ENCODE measurements around the gene ATP5F1D. TPM values are rescaled to one million over a fixed set of nuclear protein-coding genes. Genes with fewer than 3 reads are reported as not detected.
A peak's percentile ranks its signal among the peaks of the same experiment; 100 is the strongest.

ATP5F1D gene
- total RNA-seq, 2 donors from 2014 or later: 193 to 269 TPM

- Histone ChIP-seq H3K4me3 (peak overlapping the region in 1 of 2 donors; percentile 23), H3K27ac (peak overlapping the region; percentile 91 to 95), H3K36me3 (no peaks in the 10 kb centered on the region), H3K4me1 (peaks cover 0 to 88% of the 10 kb centered on the region in 2 donors), H3K9me3 (no peaks in the 10 kb centered on the region), H3K27me3 (no peaks in the 10 kb centered on the region)
- TF ChIP-seq CTCF (IDR thresholded peaks at IDR 0.05): no peak
- DNase-seq (ENCODE audit: low spot score): no peak
Measured at GRCh38 chr19:1214299-1214861, 27.2 kb upstream of the ATP5F1D start.

DNA sequence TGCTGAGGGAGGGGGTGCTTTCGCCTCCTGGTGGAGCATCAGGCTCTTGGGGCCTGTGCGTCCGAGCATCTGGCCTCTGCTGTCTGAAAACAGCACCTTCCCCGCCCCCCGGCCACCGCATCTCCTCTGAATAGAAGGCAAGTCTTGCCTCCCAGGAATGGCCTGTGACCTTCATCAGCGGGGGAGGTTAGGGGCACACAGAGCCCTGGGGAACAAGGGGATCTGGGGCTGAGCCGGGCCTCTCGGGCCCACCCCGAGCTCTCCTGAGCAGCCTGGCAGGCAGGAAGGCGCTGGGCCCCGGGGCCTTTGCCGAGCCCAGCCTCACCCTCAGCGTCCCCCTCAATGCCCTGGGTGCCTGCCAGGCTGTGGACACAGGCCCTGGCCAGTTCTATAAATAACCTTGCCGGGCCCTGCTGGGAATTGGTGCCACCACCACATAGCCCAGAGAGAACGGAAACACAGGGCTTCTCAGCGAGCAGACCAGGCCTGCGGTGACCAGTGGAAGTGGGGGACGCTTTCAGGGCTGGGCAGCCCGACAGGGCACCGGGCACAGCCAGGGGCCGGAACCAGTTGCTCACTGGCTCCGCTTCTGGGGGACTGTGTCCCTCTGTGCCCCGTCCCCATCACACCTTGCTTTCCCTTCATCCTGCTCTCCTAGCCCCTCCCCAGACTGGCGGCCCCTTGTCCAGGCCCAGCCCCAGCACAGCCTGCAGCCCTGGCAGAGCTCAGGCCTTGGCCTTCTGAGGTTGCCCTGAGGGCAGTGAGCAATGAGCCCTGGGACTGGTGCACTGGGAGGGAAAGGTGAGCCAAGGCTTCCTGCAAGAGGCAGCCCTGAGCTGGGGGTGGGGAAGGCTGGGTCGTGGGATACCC is 26.5 kb upstream of the ATP5F1D start:
- Histone ChIP-seq H3K36me3 (no peaks in the 10 kb centered on the region), H3K27me3 (no peaks in the 10 kb centered on the region), H3K4me3 (peak overlapping the region in 1 of 2 donors; percentile 23), H3K27ac (peak overlapping the region; percentile 91 to 95), H3K9me3 (no peaks in the 10 kb centered on the region), H3K4me1 (peaks cover 0 to 85% of the 10 kb centered on the region in 2 donors)
- no peak for TF ChIP-seq CTCF (IDR thresholded peaks at IDR 0.05)
- DNase-seq (ENCODE audit: low spot score): no peak

DNA sequence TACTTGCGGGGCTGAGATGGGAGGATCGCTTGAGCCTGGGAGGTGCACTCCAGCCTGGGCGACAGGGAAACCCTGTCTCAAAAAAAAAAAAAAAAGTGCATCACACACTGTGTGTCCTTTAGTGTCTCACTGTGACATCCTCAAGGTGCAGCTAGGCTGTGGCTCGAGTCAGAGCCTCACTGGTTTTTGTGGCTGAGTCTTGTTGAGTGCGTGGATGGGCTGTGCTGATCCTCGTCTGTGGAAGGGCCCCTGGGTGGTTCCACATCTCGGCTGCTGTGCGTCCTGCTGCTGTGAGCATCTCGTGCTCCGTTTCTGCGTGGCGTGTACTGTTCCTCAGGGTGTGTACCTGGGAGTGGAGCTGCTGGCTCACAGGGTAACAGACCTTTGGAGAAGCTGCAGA is 24.8 kb upstream of the ATP5F1D start:
- H3K9me3 ChIP-seq: no peaks in the 10 kb centered on the region
- H3K4me1 ChIP-seq: peaks cover 0 to 84% of the 10 kb centered on the region in 2 donors

GRCh38 chr19:1217366-1217765 is 24.2 kb upstream of the ATP5F1D start:
- H3K4me3 ChIP-seq: no peak overlapping the region
- no peak for DNase-seq (ENCODE audit: low spot score)
- H3K4me1 ChIP-seq: peaks cover 0 to 87% of the 10 kb centered on the region in 2 donors
- H3K9me3 ChIP-seq: no peaks in the 10 kb centered on the region
- peak overlapping the region; percentile 91 to 95 for H3K27ac ChIP-seq
- H3K27me3 ChIP-seq: no peaks in the 10 kb centered on the region
- H3K36me3 ChIP-seq: peaks cover 14% of the 10 kb centered on the region
- TF ChIP-seq CTCF (IDR thresholded peaks at IDR 0.05): no peak

More for the DNA sequence above, 24.8 kb upstream of the ATP5F1D start:
- peaks cover 14% of the 10 kb centered on the region for H3K36me3 ChIP-seq
- no peaks in the 10 kb centered on the region for H3K27me3 ChIP-seq
- no peak for TF ChIP-seq CTCF (IDR thresholded peaks at IDR 0.05)
- no peak overlapping the region for H3K4me3 ChIP-seq
- DNase-seq (ENCODE audit: low spot score): no peak
- peak overlapping the region; percentile 91 to 95 for H3K27ac ChIP-seq

DNA sequence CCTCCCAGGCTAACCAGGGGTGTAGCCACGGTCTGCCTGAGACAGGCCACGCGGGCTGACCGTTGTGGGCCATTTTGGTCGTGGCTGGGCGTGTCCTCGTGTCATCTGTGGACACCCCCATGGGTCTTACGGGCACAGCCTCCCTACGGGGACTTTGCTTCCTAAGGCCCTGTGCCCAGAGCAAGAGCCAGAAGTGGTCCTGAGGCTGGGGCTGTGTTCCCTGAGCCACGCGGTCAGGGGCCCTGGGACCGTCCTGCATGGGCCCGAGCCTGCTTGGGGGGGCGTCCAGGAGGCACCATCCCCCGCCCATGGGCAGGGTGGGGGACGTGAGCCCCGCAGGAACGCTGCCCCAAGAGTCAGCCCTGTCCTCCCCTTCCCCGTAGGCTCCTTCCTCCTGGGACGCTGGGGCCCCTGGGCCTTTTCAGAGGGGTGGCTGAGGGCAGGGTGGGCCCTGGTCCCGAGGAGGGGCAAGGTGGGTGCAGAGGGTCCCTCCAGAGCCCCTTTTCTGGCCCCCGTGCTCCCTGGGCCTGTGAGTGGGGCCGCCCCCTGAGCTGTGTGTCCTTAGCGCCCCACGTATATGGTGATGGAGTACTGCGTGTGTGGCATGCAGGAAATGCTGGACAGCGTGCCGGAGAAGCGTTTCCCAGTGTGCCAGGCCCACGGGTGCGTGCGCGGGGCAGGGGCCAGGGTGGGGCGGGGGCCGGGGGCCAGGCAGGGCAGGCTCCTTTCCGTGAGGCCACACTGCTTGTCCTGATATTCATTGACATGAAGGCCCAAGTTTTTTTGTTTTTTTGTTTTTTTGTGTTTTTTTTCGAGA is 22.6 kb upstream of the ATP5F1D start:
- no peaks in the 10 kb centered on the region for H3K27me3 ChIP-seq
- TF ChIP-seq CTCF (IDR thresholded peaks at IDR 0.05): no peak
- H3K4me1 ChIP-seq: peaks cover 0 to 86% of the 10 kb centered on the region in 2 donors
- no peaks in the 10 kb centered on the region for H3K9me3 ChIP-seq
- no peak overlapping the region for H3K4me3 ChIP-seq
- H3K36me3 ChIP-seq: peaks cover 28% of the 10 kb centered on the region
- peak overlapping the region; percentile 91 to 95 for H3K27ac ChIP-seq
- DNase-seq (ENCODE audit: low spot score): no peak
